Body of pancreas (tissue), 4 donors: ENCODE measurements around the gene SELENOP. TPM values are rescaled to one million over a fixed set of nuclear protein-coding genes. Genes with fewer than 3 reads are reported as not detected.

ENCODE experiments used
- ATAC-seq: fragments of 150-250 bp; one replicate; pipeline ENCODE4 v1.9.1; 2016
- DNase-seq, 4 donors: peaks; one replicate each; pipeline ENCODE4 v3.0.0-alpha.2; 2019
- H3K27ac ChIP-seq, 4 donors: fragments of 200-600 bp; sonication (generic); 1 replicate in 3 of 4; 2 replicates in 1 of 4; pipeline versions ENCODE4 v1.5.1 to v1.6.1; 2016 to 2019; ENCODE audit warnings: mild to moderate bottlenecking in 1 of 4, mixed read lengths in 1 of 4, moderate library complexity in 1 of 4
- H3K27me3 ChIP-seq, 2 donors: fragments of 200-600 bp; sonication (generic); one replicate each; pipeline ENCODE4 v1.6.0; 2016; ENCODE audit warnings: mild to moderate bottlenecking in 1 of 2
- H3K36me3 ChIP-seq, 2 donors: fragments of 200-600 bp; sonication (generic); replicated peaks in 1 of 2; 2 replicates each; pipeline ENCODE4 v1.5.1; 2016; ENCODE audit warnings: low read depth in 2 of 2; ENCODE audit not compliant: insufficient read depth in 1 of 2
- H3K4me1 ChIP-seq: fragments of 200-600 bp; sonication (generic); one replicate; pipeline ENCODE4 v1.6.0; 2016
- H3K4me3 ChIP-seq, 2 donors: fragments of 200-600 bp; sonication (generic); 1 replicate in 1 of 2; 2 replicates in 1 of 2; pipeline ENCODE4 v1.5.1; 2016 to 2019
- H3K9me3 ChIP-seq, 3 donors: fragments of 200-600 bp; sonication (generic); 1 replicate in 2 of 3; 2 replicates in 1 of 3; pipeline ENCODE4 v1.5.1; 2016
- CTCF ChIP-seq, 7 experiments: fragments of 450-650 bp in 4 of 7; fragments of 200-600 bp in 3 of 7; sonication (generic) in 3 of 7; IDR thresholded peaks; one replicate each; pipeline ENCODE4 v1.5.1; 2016 to 2019; ENCODE audit warnings: antibody characterized with exemption in 7 of 7
- POLR2A ChIP-seq, 3 donors: fragments of 450-650 bp; IDR thresholded peaks; one replicate each; pipeline ENCODE4 v1.6.1; 2016; ENCODE audit warnings: antibody characterized with exemption in 3 of 3, mild to moderate bottlenecking in 2 of 3
- WGBS, 2 donors: methylation state at CpG; one replicate each; pipeline ENCODE4 v1.1.5; 2017; 5-methylcytosine and 5-hydroxymethylcytosine counted together
- intact Hi-C: fragments of 100-400 bp; cut with DNase I; formaldehyde crosslinking; loops from one replicate; pipeline ENCODE4 v1.15.1; 2023
- total RNA-seq, 2 donors: library from RNA; depleted of rRNA; stranded (reverse); fragments of >200 nt; gene quantifications; one replicate each; pipeline ENCODE4 v1.1.0, GENCODE V29; 2016

SELENOP gene
- total RNA-seq, 2 donors from 2014 or later, result 97.9 to 289 TPM

DNA sequence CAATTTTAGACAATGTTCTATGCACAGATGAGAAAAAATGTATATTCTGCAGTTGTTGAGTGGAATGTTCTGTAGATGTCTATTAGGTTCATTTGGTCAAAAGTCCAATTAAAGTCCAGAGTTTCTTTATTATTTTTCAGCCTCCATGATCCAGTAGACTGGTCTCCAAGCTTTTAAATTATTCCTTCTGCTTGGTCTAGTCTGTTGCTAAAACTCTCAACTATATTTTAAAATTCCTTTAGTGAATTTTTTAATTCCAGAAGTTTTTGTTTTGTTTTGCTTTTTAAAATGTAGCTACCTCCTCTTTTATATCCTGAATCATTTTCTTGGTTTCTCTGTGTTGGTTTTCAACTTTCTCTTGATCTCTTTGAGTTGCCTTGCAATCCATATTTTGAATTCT lies 24.6 kb downstream of the SELENOP start:
- Histone ChIP-seq H3K36me3 (no peaks in the 10 kb centered on the region), H3K4me3 (no peak overlapping the region), H3K9me3 (no peaks in the 10 kb centered on the region), H3K27ac (no peak overlapping the region), H3K27me3 (no peaks in the 10 kb centered on the region), H3K4me1 (no peaks in the 10 kb centered on the region)
- TF ChIP-seq CTCF (IDR thresholded peaks at IDR 0.05), result no peak
- TF ChIP-seq POLR2A (IDR thresholded peaks at IDR 0.05), result no peak
- DNase-seq (no peak), ATAC-seq (no peak)
- intact Hi-C loops, result no loop called here

DNA sequence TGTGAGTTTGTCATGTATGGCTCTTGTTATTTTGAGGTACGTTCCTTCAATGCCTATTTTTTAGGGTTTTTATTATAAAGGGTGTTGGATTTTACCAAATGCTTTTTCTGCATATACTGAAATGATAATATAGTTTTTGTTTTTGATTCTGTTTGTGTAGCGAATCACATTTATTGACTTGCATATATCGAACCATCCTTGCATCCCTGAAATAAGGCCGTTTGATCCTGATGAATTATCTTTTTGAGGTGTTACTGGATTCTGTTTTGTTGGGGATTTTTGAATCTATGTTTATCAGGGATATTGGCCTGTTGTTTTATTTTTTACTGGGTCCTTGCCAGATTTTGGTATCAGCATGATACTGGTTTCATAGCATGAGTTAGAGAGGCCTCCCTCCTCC lies 25.9 kb downstream of the SELENOP start:
- DNase-seq (no peak), ATAC-seq (no peak)
- TF ChIP-seq CTCF (IDR thresholded peaks at IDR 0.05) (no peak), POLR2A (IDR thresholded peaks at IDR 0.05) (no peak)
- 87 to 89% methylated on average over 4 of the region's 4 CpGs for WGBS, 2 donors
- H3K4me3 ChIP-seq, result no peak overlapping the region
- H3K27me3 ChIP-seq, result no peaks in the 10 kb centered on the region
- no peaks in the 10 kb centered on the region for H3K36me3 ChIP-seq
- no peaks in the 10 kb centered on the region for H3K4me1 ChIP-seq
- no peak overlapping the region for H3K27ac ChIP-seq
- intact Hi-C loops, result no loop called here
- no peaks in the 10 kb centered on the region for H3K9me3 ChIP-seq

- intact Hi-C loops, result no loop called here
- no peak overlapping the region for H3K4me3 ChIP-seq
- H3K4me1 ChIP-seq, result no peaks in the 10 kb centered on the region
- WGBS, 2 donors, result 74 to 88% methylated on average over 1 of the region's 1 CpG
- no peak for TF ChIP-seq CTCF (IDR thresholded peaks at IDR 0.05)
- no peak for TF ChIP-seq POLR2A (IDR thresholded peaks at IDR 0.05)
- DNase-seq, result no peak
- H3K9me3 ChIP-seq, result no peaks in the 10 kb centered on the region
- ATAC-seq, result no peak
- no peaks in the 10 kb centered on the region for H3K27me3 ChIP-seq
- no peak overlapping the region for H3K27ac ChIP-seq
- H3K36me3 ChIP-seq, result no peaks in the 10 kb centered on the region
Observed at GRCh38 chr5:42784132-42784531, 27.6 kb downstream of the SELENOP start.

DNA sequence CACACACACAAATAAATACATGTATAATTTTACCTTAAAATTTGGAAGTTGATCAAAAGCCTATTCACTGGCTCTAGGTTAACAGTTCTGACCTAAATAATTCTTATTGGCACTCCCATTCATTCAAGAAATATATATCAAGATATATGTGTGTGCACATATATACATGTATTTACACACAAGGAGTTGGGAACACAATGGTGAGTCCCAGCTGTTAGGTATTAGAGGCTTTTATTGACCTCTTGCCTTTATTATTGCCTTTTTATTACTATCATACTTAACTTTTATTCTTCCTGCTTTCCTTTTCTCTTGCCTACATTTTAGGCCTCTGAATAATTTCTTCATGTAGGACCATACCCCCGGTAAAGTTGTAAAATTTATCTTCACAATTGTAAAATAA lies 30.1 kb downstream of the SELENOP start:
- H3K4me3 ChIP-seq, result no peak overlapping the region

More for the DNA sequence above, 30.1 kb downstream of the SELENOP start:
- no peaks in the 10 kb centered on the region for H3K4me1 ChIP-seq
- no peak for ATAC-seq
- no peak for DNase-seq
- H3K9me3 ChIP-seq, result no peaks in the 10 kb centered on the region
- TF ChIP-seq POLR2A (IDR thresholded peaks at IDR 0.05), result no peak
- TF ChIP-seq CTCF (IDR thresholded peaks at IDR 0.05), result no peak
- intact Hi-C loops, result no loop called here
- 85 to 100% methylated on average over 1 of the region's 1 CpG for WGBS, 2 donors
- no peak overlapping the region for H3K27ac ChIP-seq
- H3K36me3 ChIP-seq, result no peaks in the 10 kb centered on the region
- no peaks in the 10 kb centered on the region for H3K27me3 ChIP-seq
